Activated naive CD8-positive, alpha-beta T cell treated with anti-CD3 and anti-CD28 coated beads, Interleukin-2, amount 50 U/mL, for 24 hours (primary cell): ENCODE data around the gene FANCC.
"Not testable (repeated sequence)": the region's sequence is repeated elsewhere in the genome, so short reads cannot be mapped to it uniquely, and the experiment has no call there.

Experiments
- ATAC-seq: fragments of 150-1000 bp; cut with Tn5 transposase; one replicate; pipeline ENCODE4 v1.10.0; 2021
- DNase-seq: peaks from one replicate; pipeline ENCODE4 v3.0.0; 2021
- H3K27ac Mint-ChIP-seq: one replicate; pipeline ENCODE4 v1.8.0; 2021; ENCODE audit warnings: mild to moderate bottlenecking, mixed read lengths
- H3K27me3 Mint-ChIP-seq: one replicate; pipeline ENCODE4 v1.8.0; 2021; ENCODE audit warnings: mixed read lengths
- H3K36me3 Mint-ChIP-seq: one replicate; pipeline ENCODE4 v1.8.0; 2021; ENCODE audit warnings: low read depth, mixed read lengths
- H3K4me1 Mint-ChIP-seq: one replicate; pipeline ENCODE4 v1.8.0; 2021; ENCODE audit warnings: mixed read lengths
- H3K4me3 Mint-ChIP-seq: one replicate; pipeline ENCODE4 v1.8.0; 2021; ENCODE audit warnings: mild to moderate bottlenecking, moderate library complexity, mixed read lengths
- H3K9me3 Mint-ChIP-seq: one replicate; pipeline ENCODE4 v1.8.0; 2021; ENCODE audit warnings: mixed read lengths

Gene FANCC

DNA sequence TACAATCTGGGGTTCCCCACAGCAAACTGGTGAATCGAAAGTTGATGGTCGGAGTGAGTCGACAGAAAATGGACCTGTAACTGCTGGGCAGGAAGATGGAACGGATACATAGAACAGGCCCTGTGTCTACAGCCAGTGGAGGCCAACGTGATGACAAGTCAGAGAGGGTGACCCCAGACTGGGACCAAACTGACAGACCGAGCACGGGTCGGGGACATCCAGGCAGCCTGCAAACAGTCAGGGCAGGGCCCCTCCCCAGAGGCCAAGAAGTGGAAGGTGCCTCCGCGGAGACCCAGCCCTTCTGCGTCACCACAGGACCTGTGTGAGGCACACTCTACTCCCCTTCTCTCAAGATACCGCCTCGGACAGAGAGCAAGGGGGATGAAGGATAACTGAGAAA is 25.1 kb upstream of the FANCC start:
- H3K9me3 Mint-ChIP-seq, result no peaks in the 10 kb centered on the region
- peaks cover 5% of the 10 kb centered on the region for H3K27me3 Mint-ChIP-seq
- peak overlapping the region; percentile 6 for H3K27ac Mint-ChIP-seq
- H3K4me1 Mint-ChIP-seq, result peaks cover 6% of the 10 kb centered on the region
- H3K4me3 Mint-ChIP-seq, result no peak overlapping the region
- H3K36me3 Mint-ChIP-seq, result no peaks in the 10 kb centered on the region
- no peak for ATAC-seq
- no peak for DNase-seq

DNA sequence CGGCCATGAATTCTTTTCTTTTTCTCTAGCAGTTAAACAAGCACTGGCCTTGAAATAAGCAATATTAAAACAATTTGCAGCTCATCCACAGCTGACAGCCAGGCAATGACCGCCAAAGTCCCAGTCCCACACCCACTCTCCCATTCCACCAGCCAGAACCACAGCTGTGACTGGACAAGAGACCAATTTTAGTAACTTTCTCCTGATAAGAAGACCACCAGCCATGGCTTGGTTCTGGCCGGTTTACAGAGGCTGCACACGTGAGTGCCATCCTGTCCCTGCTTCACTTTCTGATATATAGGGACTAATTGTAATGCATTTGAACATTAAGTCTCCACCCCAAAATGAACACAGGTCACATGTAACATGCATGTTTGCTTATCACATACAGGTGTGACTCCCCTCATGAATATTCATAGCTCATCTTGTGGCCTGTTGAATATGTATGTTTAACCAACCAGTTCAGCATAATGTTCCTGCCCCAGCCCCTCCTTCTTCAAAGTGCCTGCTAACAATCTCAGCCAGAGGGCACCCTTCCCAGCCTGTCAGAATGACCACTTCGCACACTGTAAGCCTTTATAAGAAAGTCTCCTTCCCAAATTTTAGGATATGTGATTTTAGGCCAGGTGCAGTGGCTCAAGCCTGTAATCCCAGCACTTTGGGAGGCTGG is 23.9 kb upstream of the FANCC start:
- no peak overlapping the region for H3K4me3 Mint-ChIP-seq
- ATAC-seq (no peak), DNase-seq (no peak)
- peaks cover 6% of the 10 kb centered on the region for H3K4me1 Mint-ChIP-seq
- no peak overlapping the region for H3K27ac Mint-ChIP-seq
- no peaks in the 10 kb centered on the region for H3K36me3 Mint-ChIP-seq
- H3K9me3 Mint-ChIP-seq, result no peaks in the 10 kb centered on the region
- no peaks in the 10 kb centered on the region for H3K27me3 Mint-ChIP-seq

DNA sequence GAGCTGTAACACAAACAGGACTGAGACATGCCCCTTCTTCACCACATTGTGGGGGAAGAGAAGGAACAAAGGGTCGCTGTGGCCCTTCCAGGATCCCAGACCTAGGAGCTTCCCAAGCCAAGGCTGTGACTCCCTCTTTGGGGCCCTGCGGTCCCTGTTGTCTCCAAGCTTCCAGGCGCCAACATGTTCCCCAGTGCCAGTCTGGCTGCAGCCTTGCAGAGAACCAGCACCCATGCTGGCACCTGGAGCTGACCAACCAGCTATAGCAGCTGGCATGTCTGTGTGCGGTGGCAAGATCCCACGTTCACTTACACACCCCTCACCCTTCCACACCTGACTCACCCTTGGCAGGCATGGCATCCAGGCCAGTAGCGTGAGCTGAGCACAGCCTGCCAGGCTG is 20.7 kb upstream of the FANCC start:
- Mint-ChIP-seq H3K4me3 (no peak overlapping the region), H3K4me1 (no peaks in the 10 kb centered on the region), H3K36me3 (no peaks in the 10 kb centered on the region), H3K9me3 (no peaks in the 10 kb centered on the region), H3K27ac (no peak overlapping the region), H3K27me3 (peaks cover 10% of the 10 kb centered on the region)
- no peak for DNase-seq
- ATAC-seq, result no peak

DNA sequence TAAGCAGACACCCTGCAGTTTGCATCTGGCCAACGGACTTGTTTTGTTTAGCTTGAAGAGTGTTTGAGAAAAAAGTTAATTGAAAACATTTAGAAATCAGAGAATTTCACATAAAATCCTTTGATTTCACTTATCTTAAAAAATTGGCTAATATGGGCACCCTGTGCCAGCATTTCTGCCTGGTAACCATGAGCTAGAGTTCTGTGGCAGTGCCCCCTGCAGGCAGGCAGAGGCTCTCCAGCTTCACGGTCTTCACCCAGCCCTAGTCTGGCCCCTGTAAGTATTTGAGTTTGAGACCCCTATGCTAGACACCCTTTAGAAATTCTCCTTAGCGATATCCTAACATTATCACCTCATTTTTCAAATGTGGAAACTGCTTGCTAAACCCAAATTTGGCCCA is 18.8 kb upstream of the FANCC start:
- H3K27me3 Mint-ChIP-seq, result peaks cover 14% of the 10 kb centered on the region
- ATAC-seq (peak; percentile 72), DNase-seq (peak; percentile 38)
- no peak overlapping the region for H3K4me3 Mint-ChIP-seq
- H3K27ac Mint-ChIP-seq, result no peak overlapping the region
- no peaks in the 10 kb centered on the region for H3K36me3 Mint-ChIP-seq
- H3K9me3 Mint-ChIP-seq, result no peaks in the 10 kb centered on the region
- no peaks in the 10 kb centered on the region for H3K4me1 Mint-ChIP-seq

DNA sequence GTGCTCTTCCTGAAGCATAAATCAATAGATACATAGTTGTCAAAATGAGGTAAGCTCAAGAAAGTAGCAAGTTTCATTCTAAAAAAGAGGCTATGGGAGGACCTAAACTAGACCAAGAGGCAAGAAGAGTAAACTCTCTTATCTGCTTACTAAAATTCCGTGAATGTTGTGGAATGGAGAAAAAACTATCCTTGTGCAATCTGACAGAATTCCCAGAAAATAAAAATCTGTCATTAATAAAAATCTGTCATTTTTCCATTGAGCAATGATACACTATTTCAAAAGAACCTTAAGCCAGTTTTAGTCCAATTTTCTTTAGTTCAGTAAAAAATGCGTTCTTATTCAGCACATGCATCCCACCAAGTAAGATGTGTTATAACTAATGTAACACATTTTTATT is 15.9 kb upstream of the FANCC start:
- no peaks in the 10 kb centered on the region for H3K9me3 Mint-ChIP-seq
- peaks cover 14% of the 10 kb centered on the region for H3K27me3 Mint-ChIP-seq
- H3K4me3 Mint-ChIP-seq, result no peak overlapping the region
- ATAC-seq (no peak), DNase-seq (no peak)
- no peaks in the 10 kb centered on the region for H3K36me3 Mint-ChIP-seq
- no peaks in the 10 kb centered on the region for H3K4me1 Mint-ChIP-seq
- H3K27ac Mint-ChIP-seq, result no peak overlapping the region

DNA sequence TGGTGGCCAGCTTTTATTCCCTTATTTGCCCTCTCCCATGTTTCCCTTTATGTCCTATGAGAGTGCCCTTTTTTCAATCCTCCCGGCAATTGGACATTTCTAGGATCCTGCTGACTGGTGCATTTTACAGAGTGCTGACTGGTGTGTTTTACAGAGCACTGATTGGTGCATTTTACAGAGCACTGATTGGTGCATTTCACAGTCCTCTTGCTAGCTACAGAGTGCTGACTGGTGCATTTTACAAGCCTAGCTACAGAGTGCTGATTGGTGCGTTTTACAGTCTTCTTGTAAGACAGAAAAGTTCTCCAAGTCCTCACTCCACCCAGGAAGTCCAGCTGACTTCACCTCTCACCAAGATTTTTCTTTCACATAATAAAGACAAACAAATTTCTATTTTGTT is 15.4 kb upstream of the FANCC start:
- Mint-ChIP-seq H3K36me3 (no peaks in the 10 kb centered on the region), H3K4me1 (no peaks in the 10 kb centered on the region), H3K27me3 (peaks cover 14% of the 10 kb centered on the region), H3K4me3 (no peak overlapping the region), H3K27ac (no peak overlapping the region), H3K9me3 (no peaks in the 10 kb centered on the region)
- ATAC-seq (no peak), DNase-seq (no peak)

DNA sequence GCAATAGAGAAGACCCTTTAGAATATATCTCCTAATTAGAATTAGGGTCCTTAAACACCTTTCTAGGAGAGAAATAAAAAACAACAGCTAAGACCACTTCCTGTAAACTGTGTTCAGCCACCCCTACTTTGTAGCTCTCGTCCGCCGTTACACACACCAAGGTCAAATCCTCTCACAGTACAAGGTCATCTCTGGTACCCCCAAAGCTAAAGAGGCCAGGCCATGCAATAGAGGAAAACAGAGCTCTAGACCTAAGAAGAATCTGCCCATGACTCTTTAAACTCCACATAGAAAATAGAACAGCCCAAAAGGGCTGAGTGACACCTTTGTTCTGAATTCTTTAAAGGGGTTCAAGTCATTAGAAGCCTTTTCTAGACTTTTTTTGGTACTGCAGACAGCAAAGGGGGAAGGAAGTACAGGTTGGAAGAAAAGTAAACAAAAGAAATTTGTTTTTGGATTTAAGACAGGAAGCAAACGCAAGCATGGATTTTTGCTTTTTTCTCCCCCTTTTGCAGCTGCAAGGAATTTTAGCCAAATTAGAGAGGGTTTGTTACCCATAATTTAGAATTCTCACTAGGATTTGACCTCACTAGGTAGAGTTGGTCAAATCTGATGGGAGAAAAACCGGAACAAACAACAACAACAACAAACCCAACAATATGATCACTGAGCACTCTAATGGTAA is 13.4 kb upstream of the FANCC start:
- no peak for ATAC-seq
- peaks cover 14% of the 10 kb centered on the region for H3K27me3 Mint-ChIP-seq
- H3K9me3 Mint-ChIP-seq, result peaks cover 7% of the 10 kb centered on the region
- no peak overlapping the region for H3K27ac Mint-ChIP-seq
- peaks cover 6% of the 10 kb centered on the region for H3K36me3 Mint-ChIP-seq
- DNase-seq, result no peak
- H3K4me1 Mint-ChIP-seq, result no peaks in the 10 kb centered on the region
- no peak overlapping the region for H3K4me3 Mint-ChIP-seq

DNA sequence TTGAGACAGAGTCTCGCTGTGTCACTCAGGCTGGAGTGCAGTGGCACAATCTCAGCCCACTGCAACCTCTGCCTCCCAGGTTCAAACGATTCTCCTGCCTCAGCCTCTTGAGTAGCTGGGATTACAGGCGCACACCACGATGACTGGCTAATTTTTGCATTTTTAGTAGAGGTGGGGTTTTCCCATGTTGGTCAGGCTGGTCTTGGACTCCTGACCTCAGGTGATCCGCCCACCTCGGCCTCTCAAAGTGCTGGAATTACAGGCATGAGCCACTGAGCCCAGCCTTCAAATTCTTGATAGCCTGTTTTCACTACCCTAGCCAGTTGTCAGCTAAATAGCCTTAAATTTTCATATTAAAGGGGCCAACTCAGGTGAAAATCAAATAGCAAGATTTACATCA is 11.6 kb upstream of the FANCC start:
- not testable (repeated sequence) for H3K4me3 Mint-ChIP-seq, ATAC-seq, H3K27me3 Mint-ChIP-seq, DNase-seq, H3K27ac Mint-ChIP-seq, H3K36me3 Mint-ChIP-seq, H3K4me1 Mint-ChIP-seq
- peaks cover 14% of the 10 kb centered on the region for H3K9me3 Mint-ChIP-seq

DNA sequence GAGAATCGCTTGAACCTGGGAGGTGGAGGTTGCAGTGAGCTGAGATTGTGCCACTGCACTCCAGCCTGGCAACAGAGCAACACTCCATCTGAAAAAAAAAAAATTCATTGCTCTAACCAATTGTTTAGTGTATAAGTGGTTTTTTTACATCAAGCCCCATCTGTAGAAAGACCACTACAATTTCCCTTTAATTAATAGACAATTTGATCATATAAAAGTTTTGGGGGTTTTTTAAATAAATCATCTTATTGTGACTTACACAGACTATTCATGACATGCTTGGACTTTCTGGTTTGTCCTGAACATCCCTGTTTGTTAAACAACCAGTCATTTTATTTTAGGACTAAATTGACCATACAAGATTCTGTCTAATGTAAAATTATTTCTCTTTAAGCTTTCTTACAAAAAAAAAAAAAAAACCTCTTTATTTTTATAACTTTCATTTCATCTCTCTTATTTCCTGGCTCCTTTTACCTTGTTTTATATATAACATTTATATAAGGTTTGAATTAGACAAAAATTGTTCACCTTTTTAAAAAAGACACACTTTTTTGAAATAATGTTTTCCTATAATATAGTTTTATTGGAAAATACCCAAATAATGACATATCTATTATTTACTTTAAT is 9.8 kb upstream of the FANCC start:
- Mint-ChIP-seq H3K4me3 (no peak overlapping the region), H3K4me1 (no peaks in the 10 kb centered on the region)

DNA sequence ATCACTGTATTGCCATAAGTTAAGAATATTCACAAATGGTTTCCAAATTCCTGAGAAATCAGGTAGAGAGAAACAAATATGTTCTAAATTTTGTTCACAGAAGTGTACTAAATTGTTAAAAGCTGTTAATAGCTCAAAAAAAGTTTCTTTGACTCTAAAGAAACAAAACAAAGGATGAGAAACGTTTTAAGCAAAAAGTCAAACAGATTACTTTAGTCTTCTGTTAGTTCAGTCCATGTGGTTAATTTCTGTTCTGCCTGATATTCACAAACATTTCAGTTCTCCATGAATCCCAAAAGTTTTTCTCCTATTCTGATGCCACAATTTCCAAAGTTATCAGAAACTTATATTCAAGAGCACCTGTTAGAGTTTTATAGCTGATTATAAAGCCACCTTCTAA is 7.7 kb upstream of the FANCC start:
- ATAC-seq (no peak), DNase-seq (no peak)
- Mint-ChIP-seq H3K4me3 (no peak overlapping the region), H3K27me3 (no peaks in the 10 kb centered on the region), H3K4me1 (no peaks in the 10 kb centered on the region), H3K36me3 (peaks cover 6% of the 10 kb centered on the region), H3K27ac (no peak overlapping the region), H3K9me3 (peaks cover 14% of the 10 kb centered on the region)

More for the DNA sequence above, 9.8 kb upstream of the FANCC start:
- H3K27ac Mint-ChIP-seq, result no peak overlapping the region
- H3K9me3 Mint-ChIP-seq, result peaks cover 14% of the 10 kb centered on the region
- ATAC-seq, result no peak
- no peak for DNase-seq
- peaks cover 6% of the 10 kb centered on the region for H3K36me3 Mint-ChIP-seq
- H3K27me3 Mint-ChIP-seq, result peaks cover 3% of the 10 kb centered on the region

DNA sequence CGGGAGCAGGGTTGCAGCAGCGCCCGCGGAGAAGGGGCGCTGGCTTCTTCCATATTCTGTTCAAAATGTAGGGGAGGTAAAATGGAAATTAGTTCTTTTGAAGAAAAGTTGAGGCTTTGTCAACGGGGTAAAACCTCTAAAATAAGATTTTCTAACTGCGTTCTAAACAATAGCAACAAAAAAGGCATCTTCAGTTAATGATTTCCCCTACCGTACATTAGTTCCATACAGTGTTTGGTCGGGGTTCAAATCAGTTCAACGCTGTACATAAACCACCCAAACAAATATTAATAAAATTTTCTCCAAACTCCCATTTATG is 343 bp upstream of the FANCC start:
- H3K27ac Mint-ChIP-seq, result peak overlapping the region; percentile 93
- peaks cover 21% of the 10 kb centered on the region for H3K4me1 Mint-ChIP-seq
- no peak for DNase-seq
- peaks cover 8% of the 10 kb centered on the region for H3K27me3 Mint-ChIP-seq
- peak overlapping the region; percentile 86 for H3K4me3 Mint-ChIP-seq
- H3K36me3 Mint-ChIP-seq, result peaks cover 2% of the 10 kb centered on the region
- no peak for ATAC-seq
- no peaks in the 10 kb centered on the region for H3K9me3 Mint-ChIP-seq

DNA sequence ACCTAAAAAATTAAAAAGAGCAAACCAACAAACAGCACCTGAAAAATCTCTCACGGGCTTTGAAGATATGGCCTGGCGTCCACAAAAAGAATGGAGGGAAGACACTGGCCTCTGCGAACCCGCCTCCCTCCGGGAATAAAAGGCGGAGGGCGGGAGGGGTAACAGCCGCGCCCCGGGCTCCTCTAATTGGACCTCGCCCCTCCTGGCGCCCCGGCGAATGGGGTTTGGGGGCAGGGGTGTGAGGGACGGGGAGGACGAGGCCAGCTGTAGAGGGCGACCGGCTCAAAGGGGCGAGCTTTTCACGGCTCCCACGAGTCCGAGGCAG is 753 bp downstream of the FANCC start:
- H3K27me3 Mint-ChIP-seq, result peaks cover 14% of the 10 kb centered on the region
- DNase-seq, result no peak
- H3K36me3 Mint-ChIP-seq, result peaks cover 2% of the 10 kb centered on the region
- peak overlapping the region; percentile 60 for H3K27ac Mint-ChIP-seq
- H3K9me3 Mint-ChIP-seq, result no peaks in the 10 kb centered on the region
- ATAC-seq, result peak; percentile 62
- H3K4me1 Mint-ChIP-seq, result peaks cover 27% of the 10 kb centered on the region
- peak overlapping the region; percentile 86 for H3K4me3 Mint-ChIP-seq

DNA sequence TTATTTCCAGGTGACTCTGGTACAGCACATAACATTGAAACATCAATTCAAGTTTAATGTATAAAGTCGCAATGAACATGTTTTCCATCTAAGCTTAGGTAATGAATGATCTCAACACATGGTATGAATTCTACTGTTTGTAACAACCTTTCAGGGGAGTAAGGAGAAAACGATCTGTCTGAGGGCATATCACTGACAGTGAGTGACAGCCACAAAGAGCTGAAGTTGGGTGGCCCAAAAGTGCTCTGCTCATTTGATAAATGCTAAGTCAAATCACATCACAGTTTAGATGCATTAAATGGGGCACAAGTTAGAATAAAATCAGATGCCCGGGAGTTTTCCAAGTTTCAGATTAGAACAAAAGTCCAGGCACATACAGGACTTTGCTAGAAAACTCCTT is 1.2 kb downstream of the FANCC start:
- ATAC-seq, result no peak
- no peak for DNase-seq
- Mint-ChIP-seq H3K27ac (peak overlapping the region; percentile 60), H3K27me3 (peaks cover 14% of the 10 kb centered on the region), H3K36me3 (peaks cover 2% of the 10 kb centered on the region), H3K4me3 (peak overlapping the region; percentile 86), H3K4me1 (peaks cover 27% of the 10 kb centered on the region), H3K9me3 (no peaks in the 10 kb centered on the region)

DNA sequence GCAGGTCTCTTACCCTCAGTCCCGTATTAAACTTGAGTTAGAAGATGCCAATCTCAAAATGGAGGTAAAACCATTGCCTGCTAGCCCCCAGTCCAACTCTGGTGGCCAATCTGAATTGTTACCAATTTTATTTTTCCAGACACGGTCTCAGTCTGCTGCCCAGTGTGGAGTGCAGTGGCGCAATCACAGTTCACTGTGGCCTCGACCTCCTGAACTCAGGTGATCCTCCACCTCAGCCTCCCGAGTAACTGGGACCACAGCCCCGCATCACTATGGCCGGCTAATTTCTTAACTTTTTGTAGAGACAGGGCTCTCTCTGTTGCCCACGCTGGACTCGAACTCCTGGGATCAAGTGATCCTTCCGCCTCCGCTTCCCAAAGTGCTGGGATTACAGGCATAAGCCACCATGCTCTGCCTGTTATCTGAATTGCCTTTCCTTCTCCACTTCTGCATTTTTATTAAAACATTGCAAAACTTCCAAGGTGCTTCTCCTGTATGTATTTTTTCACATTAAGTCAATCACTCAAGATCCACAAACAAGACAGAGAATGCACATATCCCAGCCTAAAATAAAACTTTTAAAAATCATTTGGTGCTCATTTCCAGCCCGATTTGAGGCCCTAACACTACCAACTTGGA is 2.3 kb downstream of the FANCC start:
- peaks cover 2% of the 10 kb centered on the region for H3K36me3 Mint-ChIP-seq
- DNase-seq (no peak), ATAC-seq (no peak)
- no peak overlapping the region for H3K27ac Mint-ChIP-seq
- peaks cover 27% of the 10 kb centered on the region for H3K4me1 Mint-ChIP-seq
- H3K4me3 Mint-ChIP-seq, result no peak overlapping the region
- no peaks in the 10 kb centered on the region for H3K9me3 Mint-ChIP-seq
- H3K27me3 Mint-ChIP-seq, result peaks cover 14% of the 10 kb centered on the region

DNA sequence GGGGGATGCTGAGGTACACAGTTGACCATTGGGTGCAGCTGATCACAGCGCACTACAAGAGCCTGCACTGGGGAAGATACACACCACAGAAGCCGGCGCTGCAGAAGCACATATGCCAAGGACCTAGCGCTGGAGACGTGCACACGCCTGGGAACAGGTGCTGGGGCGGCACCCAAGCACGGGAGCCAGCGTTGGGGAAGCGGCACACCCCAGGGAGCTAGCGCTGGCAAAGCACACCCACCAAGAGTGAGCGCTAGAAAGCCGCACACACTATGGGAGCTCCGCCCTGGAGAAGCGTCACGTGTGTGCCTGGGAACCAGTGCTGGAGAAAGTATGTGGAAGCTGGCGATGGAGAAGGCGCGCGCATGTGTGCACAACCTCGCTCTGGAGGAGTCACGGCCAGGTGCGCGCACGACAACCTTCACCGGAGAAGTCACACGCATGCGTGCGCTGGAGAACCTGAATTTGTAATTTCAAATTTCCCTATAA is 4.5 kb downstream of the FANCC start:
- peaks cover 14% of the 10 kb centered on the region for H3K27me3 Mint-ChIP-seq
- peak overlapping the region; percentile 41 for H3K4me3 Mint-ChIP-seq
- no peaks in the 10 kb centered on the region for H3K9me3 Mint-ChIP-seq
- ATAC-seq, result no peak
- peaks cover 2% of the 10 kb centered on the region for H3K36me3 Mint-ChIP-seq
- DNase-seq, result no peak
- no peak overlapping the region for H3K27ac Mint-ChIP-seq
- H3K4me1 Mint-ChIP-seq, result peaks cover 25% of the 10 kb centered on the region
